Endothelial cell of umbilical vein (primary cell): ENCODE data around the gene PPP2CA. TPM values are rescaled to one million over a fixed set of nuclear protein-coding genes. Genes with fewer than 3 reads are reported as not detected.

Experiments used
- BruUV-seq: library from RNA; stranded (reverse); fragments of 400-500 nt; replicated peaks from 2 replicates; lab custom pipeline; 2021; lab: Mats Ljungman, UMichigan
- CTCF ChIA-PET: fragments of 300-600, 350-600 bp; sonication (Branson Sonifier 250); formaldehyde crosslinking; loops from one replicate; lab custom pipeline; 2021; ENCODE audit warnings: antibody characterized with exemption, inconsistent platforms; lab: Charles Lee
- POLR2A ChIA-PET: fragments of 300-600, 350-600 bp; sonication (Branson Sonifier 250); formaldehyde crosslinking; loops from one replicate; lab custom pipeline; 2021; ENCODE audit warnings: antibody characterized with exemption, inconsistent platforms; lab: Charles Lee
- DNase-seq: peaks from one replicate; pipeline ENCODE4 v3.0.0-alpha.2; 2011; ENCODE audit warnings: low read depth, low spot score
- FAIRE-seq: peaks from 2 replicates; lab custom pipeline; 2011; peaks lifted over from hg19 to GRCh38; lab: Jason Lieb, UNC
- H2AFZ ChIP-seq: 2 replicates; pipeline ENCODE4 v1.6.0; 2012; ENCODE audit warnings: low read depth, low read length, control low read depth, inconsistent platforms
- H3K27ac ChIP-seq: 2 replicates; pipeline ENCODE4 v1.5.1; 2011; ENCODE audit warnings: low read depth, mild to moderate bottlenecking, control low read depth, low read length, moderate library complexity; ENCODE audit not compliant: insufficient read depth
- H3K27me3 ChIP-seq, 2 experiments: 2 replicates each; pipeline versions ENCODE4 v1.6.0 to v1.6.1; 2011; ENCODE audit warnings: low read length in 2 of 2, mixed read lengths in 1 of 2; ENCODE audit not compliant: control insufficient read depth in 2 of 2, insufficient read depth in 2 of 2
- H3K36me3 ChIP-seq, 2 experiments: 2 replicates in 1 of 2; 3 replicates in 1 of 2; pipeline ENCODE4 v1.5.1; 2011; ENCODE audit warnings: low read length in 2 of 2, mild to moderate bottlenecking in 1 of 2, moderate library complexity in 1 of 2; ENCODE audit not compliant: control insufficient read depth in 2 of 2, insufficient read depth in 2 of 2; ENCODE audit errors: extremely low read depth in 1 of 2
- H3K4me1 ChIP-seq: 3 replicates; pipeline ENCODE4 v1.5.1; 2011; ENCODE audit warnings: mild to moderate bottlenecking, low read length; ENCODE audit not compliant: control insufficient read depth, insufficient read depth; ENCODE audit errors: extremely low read depth
- H3K4me2 ChIP-seq: 2 replicates; pipeline ENCODE4 v1.6.1; 2011; ENCODE audit warnings: low read length, control low read depth, mixed read lengths; ENCODE audit not compliant: insufficient read depth
- H3K4me3 ChIP-seq, 3 experiments: fragments of 200-600 bp in 1 of 3; sonication (generic), shearing (Covaris generic) in 1 of 3; replicated peaks in 1 of 3; 2 replicates each; pipeline ENCODE4 v1.5.1; 2011 to 2016; ENCODE audit warnings: control low read depth in 3 of 3, low read length in 3 of 3, mild to moderate bottlenecking in 2 of 3, inconsistent platforms in 1 of 3, low read depth in 1 of 3, moderate library complexity in 1 of 3; ENCODE audit not compliant: insufficient read depth in 1 of 3
- H3K79me2 ChIP-seq: 2 replicates; pipeline ENCODE4 v1.6.0; 2012; ENCODE audit warnings: low read length, inconsistent platforms; ENCODE audit not compliant: control insufficient read depth, insufficient read depth
- H3K9ac ChIP-seq: replicated peaks from 2 replicates; pipeline ENCODE3; 2011; ENCODE audit warnings: low read length, control low read depth; ENCODE audit not compliant: insufficient read depth; ENCODE audit errors: extremely low read depth
- H3K9me1 ChIP-seq: replicated peaks from 3 replicates; pipeline ENCODE4 v1.6.0; 2011; ENCODE audit warnings: mild to moderate bottlenecking, low read length; ENCODE audit not compliant: control insufficient read depth, insufficient read depth; ENCODE audit errors: extremely low read depth
- H3K9me3 ChIP-seq: replicated peaks from 2 replicates; pipeline ENCODE4 v1.5.1; 2012; ENCODE audit warnings: low read length, inconsistent platforms; ENCODE audit not compliant: control insufficient read depth, insufficient read depth
- H4K20me1 ChIP-seq: replicated peaks from 2 replicates; pipeline ENCODE3; 2011; ENCODE audit warnings: mild to moderate bottlenecking, low read length; ENCODE audit not compliant: control insufficient read depth, insufficient read depth; ENCODE audit errors: extremely low read depth
- CTCF ChIP-seq, 2 donors: IDR thresholded peaks; 1 replicate in 1 of 2; 2 replicates in 1 of 2; pipeline ENCODE4 v1.5.1; 2011; ENCODE audit warnings: low read length in 2 of 2, mild to moderate bottlenecking in 2 of 2, moderate library complexity in 2 of 2, control low read depth in 1 of 2, inconsistent platforms in 1 of 2, low read depth in 1 of 2; ENCODE audit not compliant: insufficient read depth in 1 of 2; ENCODE audit errors: extremely low read depth in 1 of 2
- FOS ChIP-seq: IDR thresholded peaks from 2 replicates; pipeline ENCODE4 v1.6.1; 2011; ENCODE audit warnings: mild to moderate bottlenecking, low read length, moderate library complexity, borderline replicate concordance; ENCODE audit not compliant: insufficient read depth
- GATA2 ChIP-seq: IDR thresholded peaks from 2 replicates; pipeline ENCODE4 v1.7.0; 2011; ENCODE audit warnings: low read depth, mild to moderate bottlenecking, moderate library complexity, mixed read lengths, low read length; ENCODE audit not compliant: insufficient read length, insufficient read depth
- JUN ChIP-seq: IDR thresholded peaks from 2 replicates; pipeline ENCODE4 v1.6.1; 2011; ENCODE audit warnings: borderline replicate concordance, low read depth; ENCODE audit not compliant: insufficient read length, insufficient read depth
- MYC ChIP-seq: IDR thresholded peaks from one replicate; pipeline ENCODE4 v1.6.1; 2011; ENCODE audit warnings: mild to moderate bottlenecking, low read depth, low read length
- POLR2A ChIP-seq: IDR thresholded peaks from 2 replicates; pipeline ENCODE4 v1.6.1; 2012; ENCODE audit warnings: low read depth, mild to moderate bottlenecking, control low read depth, low read length
- POLR2AphosphoS5 ChIP-seq: IDR thresholded peaks from 2 replicates; pipeline ENCODE4 v1.6.1; 2012; ENCODE audit warnings: low read depth, mild to moderate bottlenecking, control low read depth, low read length, moderate library complexity; ENCODE audit not compliant: insufficient read depth
- dilution Hi-C: fragments of 300-500 bp; cut with MboI; formaldehyde crosslinking; loops from one replicate; pipeline ENCODE4 v1.15.0; 2019; ENCODE audit warnings: low sequenced_read_pairs; ENCODE audit not compliant: extremely low pct_ligation_motif_present
- intact Hi-C: fragments of 100-400 bp; cut with micrococcal nuclease; formaldehyde crosslinking; loops from one replicate; pipeline ENCODE4 v1.10.0; 2022
- polyA plus RNA-seq, 4 experiments: library from polyadenylated mRNA; depleted of rRNA in 3 of 4; stranded (reverse) in 3 of 4; unstranded in 1 of 4; fragments of >200 nt; gene quantifications; 2 replicates each; pipeline versions ENCODE4 v1.2.1 to v1.2.3, GENCODE V29; 2011 to 2012; ENCODE audit warnings: missing spikeins in 1 of 4
- total RNA-seq: library from RNA; stranded (reverse); gene quantifications from 2 replicates; pipeline ENCODE4 v1.2.3, GENCODE V29; 2021
- TF ChIP-seq, protein P1 (sequence below): IDR thresholded peaks from 2 replicates; pipeline ENCODE4 v1.6.1; 2011; ENCODE audit not compliant: insufficient read depth, insufficient read length

Gene PPP2CA
- total and polyA plus RNA-seq, 2 donors (not counting 3 experiments of a cell fraction or from before 2014, with no cell fraction given): 107 to 183 TPM

GRCh38 chr5:134236318-134236717 is 10.4 kb upstream of the PPP2CA start:
- no peaks in the 10 kb centered on the region for H3K79me2 ChIP-seq
- ChIA-PET CTCF (interaction anchor here (0.8 to 2.3 kb wide), 11 partner anchors 9 to 54 kb away, joined by 3 to 10 read pairs (median 3); no protein-coding TSS in a partner anchor), POLR2A (interaction anchor here (0.7 to 1.3 kb wide), 2 partner anchors 17 to 59 kb away, joined by 3 read pairs; no protein-coding TSS in a partner anchor)
- DNase-seq (no peak), FAIRE-seq (no peak)
- H3K9me3 ChIP-seq: no peaks in the 10 kb centered on the region
- no peaks in the 10 kb centered on the region for H4K20me1 ChIP-seq
- H3K9me1 ChIP-seq: no peaks in the 10 kb centered on the region
- no peak overlapping the region for H3K9ac ChIP-seq
- H3K4me1 ChIP-seq: no peaks in the 10 kb centered on the region
- H3K27me3 ChIP-seq: peaks cover 7 to 14% of the 10 kb centered on the region in 2 experiments
- BruUV-seq: no TSS peak
- TF ChIP-seq FOS (no peak), POLR2A (no peak)
- TF ChIP-seq, protein P1, sequence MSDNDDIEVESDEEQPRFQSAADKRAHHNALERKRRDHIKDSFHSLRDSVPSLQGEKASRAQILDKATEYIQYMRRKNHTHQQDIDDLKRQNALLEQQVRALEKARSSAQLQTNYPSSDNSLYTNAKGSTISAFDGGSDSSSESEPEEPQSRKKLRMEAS: no peak
- dilution Hi-C loops: no loop called here
- H3K27ac ChIP-seq: no peak overlapping the region
- intact Hi-C loops: no loop called here
- H3K4me2 ChIP-seq: no peak overlapping the region
- no peak overlapping the region for H3K4me3 ChIP-seq
- no peaks in the 10 kb centered on the region for H3K36me3 ChIP-seq
- no peak overlapping the region for H2AFZ ChIP-seq

- ChIA-PET CTCF (interaction anchor here (1.2 to 1.4 kb wide), 2 partner anchors 20 to 47 kb away, joined by 3 to 5 read pairs; no protein-coding TSS in a partner anchor), POLR2A (no interaction called here)
- peaks cover 22% of the 10 kb centered on the region for H3K79me2 ChIP-seq
- no peak overlapping the region for H2AFZ ChIP-seq
- BruUV-seq: no TSS peak
- H3K27ac ChIP-seq: no peak overlapping the region
- H3K4me3 ChIP-seq: no peak overlapping the region
- no peaks in the 10 kb centered on the region for H3K36me3 ChIP-seq
- FAIRE-seq (no peak), DNase-seq (no peak)
- TF ChIP-seq CTCF (IDR thresholded peaks at IDR 0.05; ENCODE audit: extremely low read depth in 1 of 2, insufficient read depth in 1 of 2, low read depth in 1 of 2, low read length in 2 of 2) (no peak), JUN (no peak), POLR2AphosphoS5 (no peak), GATA2 (no peak), POLR2A (no peak), FOS (no peak), MYC (no peak)
- TF ChIP-seq, protein P1: no peak
- dilution Hi-C loops (no loop called here), intact Hi-C loops (no loop called here)
- H4K20me1 ChIP-seq: peaks cover 6% of the 10 kb centered on the region
- peaks cover 1% of the 10 kb centered on the region for H3K9me1 ChIP-seq
- H3K27me3 ChIP-seq: peaks cover 0 to 2% of the 10 kb centered on the region in 2 experiments
- no peak overlapping the region for H3K9ac ChIP-seq
- H3K4me2 ChIP-seq: no peak overlapping the region
- H3K4me1 ChIP-seq: peaks cover 13% of the 10 kb centered on the region
- no peaks in the 10 kb centered on the region for H3K9me3 ChIP-seq
Observed at GRCh38 chr5:134228624-134229023, 2.8 kb upstream of the PPP2CA start.
